ENCODE results near the gene PAX6.
A peak's percentile ranks its signal among the peaks of the same experiment; 100 is the strongest.

PAX6 gene

GRCh38 chr11:31814176-31814868, 3.2 kb upstream of the PAX6 start:
- TF ChIP-seq REST (IDR thresholded peaks at IDR 0.05; ENCODE audit: insufficient read depth in 1 of 2, low read depth in 2 of 2, low read length in 2 of 2) (no peak), POLR2AphosphoS5 (IDR thresholded peaks at IDR 0.05; ENCODE audit: low read depth, low read length) (no peak), FOXP2 (optimal IDR thresholded peaks at IDR 0.05; ENCODE audit: borderline replicate concordance, extremely low read depth, extremely low read length, insufficient read depth) (no peak), SIN3A (IDR thresholded peaks at IDR 0.05; ENCODE audit: borderline replicate concordance, insufficient read depth, low read length) (no peak), TAF1 (IDR thresholded peaks at IDR 0.05; ENCODE audit: borderline replicate concordance, insufficient read depth, low read length) (no peak)

- TF ChIP-seq POLR2AphosphoS5 (IDR thresholded peaks at IDR 0.05; ENCODE audit: low read depth, low read length): no peak
- TF ChIP-seq REST (IDR thresholded peaks at IDR 0.05; ENCODE audit: insufficient read depth in 1 of 2, low read depth in 2 of 2, low read length in 2 of 2): no peak
- no peak for TF ChIP-seq SIN3A (IDR thresholded peaks at IDR 0.05; ENCODE audit: borderline replicate concordance, insufficient read depth, low read length)
- no peak for TF ChIP-seq FOXP2 (optimal IDR thresholded peaks at IDR 0.05; ENCODE audit: borderline replicate concordance, extremely low read depth, extremely low read length, insufficient read depth)
Observed at GRCh38 chr11:31813391-31814175, 2.5 kb upstream of the PAX6 start.

- no peak for TF ChIP-seq POLR2AphosphoS5 (IDR thresholded peaks at IDR 0.05; ENCODE audit: low read depth, low read length)
- TF ChIP-seq SIN3A (IDR thresholded peaks at IDR 0.05; ENCODE audit: borderline replicate concordance, insufficient read depth, low read length): no peak
- no peak for TF ChIP-seq FOXP2 (optimal IDR thresholded peaks at IDR 0.05; ENCODE audit: borderline replicate concordance, extremely low read depth, extremely low read length, insufficient read depth)
- TF ChIP-seq TAF1 (IDR thresholded peaks at IDR 0.05; ENCODE audit: borderline replicate concordance, insufficient read depth, low read length): no peak
- TF ChIP-seq REST (IDR thresholded peaks at IDR 0.05; ENCODE audit: insufficient read depth in 1 of 2, low read depth in 2 of 2, low read length in 2 of 2): no peak
Observed at GRCh38 chr11:31812383-31813381, 1.6 kb upstream of the PAX6 start.

GRCh38 chr11:31809857-31810778, 1.0 kb downstream of the PAX6 start:
- TF ChIP-seq REST (IDR thresholded peaks at IDR 0.05; ENCODE audit: insufficient read depth in 1 of 2, low read depth in 2 of 2, low read length in 2 of 2) (no peak), SIN3A (IDR thresholded peaks at IDR 0.05; ENCODE audit: borderline replicate concordance, insufficient read depth, low read length) (no peak), TAF1 (IDR thresholded peaks at IDR 0.05; ENCODE audit: borderline replicate concordance, insufficient read depth, low read length) (no peak), FOXP2 (optimal IDR thresholded peaks at IDR 0.05; ENCODE audit: borderline replicate concordance, extremely low read depth, extremely low read length, insufficient read depth) (peak; percentile 13), POLR2AphosphoS5 (IDR thresholded peaks at IDR 0.05; ENCODE audit: low read depth, low read length) (no peak)
